T-helper 17 cell (primary cell): ENCODE data around the gene CNTROB. TPM values are rescaled to one million over a fixed set of nuclear protein-coding genes. Genes with fewer than 3 reads are reported as not detected.

ENCODE experiments used
- ATAC-seq: fragments of 150-1000 bp; cut with Tn5 transposase; 2 replicates; pipeline ENCODE4 v1.10.0; 2021; ENCODE audit warnings: mild to moderate bottlenecking, moderate library complexity
- DNase-seq, 3 donors: peaks; one replicate each; pipeline versions ENCODE4 v3.0.0 to v3.0.0-alpha.2; 2020 to 2021
- H3K9me3 ChIP-seq: one replicate; pipeline ENCODE4 v1.7.0; 2013; ENCODE audit warnings: low read length, mild to moderate bottlenecking; ENCODE audit not compliant: control insufficient read depth, poor library complexity, severe bottlenecking
- H3K27ac Mint-ChIP-seq: one replicate; pipeline ENCODE4 v1.8.0; 2022; ENCODE audit warnings: mild to moderate bottlenecking, moderate library complexity, mixed read lengths
- H3K27me3 Mint-ChIP-seq: one replicate; pipeline ENCODE4 v1.8.0; 2022; ENCODE audit warnings: mixed read lengths
- H3K36me3 Mint-ChIP-seq: one replicate; pipeline ENCODE4 v1.8.0; 2022; ENCODE audit warnings: low read depth, mixed read lengths
- H3K4me1 Mint-ChIP-seq: one replicate; pipeline ENCODE4 v1.8.0; 2022; ENCODE audit warnings: mild to moderate bottlenecking, mixed read lengths
- H3K4me3 Mint-ChIP-seq: one replicate; pipeline ENCODE4 v1.8.0; 2022; ENCODE audit warnings: mild to moderate bottlenecking, moderate library complexity, mixed read lengths
- total RNA-seq, 4 donors: library from RNA in 2 of 4; stranded (reverse) in 2 of 4; gene quantifications; one replicate each; pipeline ENCODE4 v1.2.3 and lab custom pipeline; 2022 to 2026

CNTROB gene
- total RNA-seq, 2 donors from 2014 or later = 24.3 to 27.9 TPM

GRCh38 chr17:7915179-7915610 lies 16.8 kb upstream of the CNTROB start:
- DNase-seq (no peak), ATAC-seq (no peak)
- no peaks in the 10 kb centered on the region for H3K9me3 ChIP-seq
- Mint-ChIP-seq H3K27ac (peak overlapping the region; percentile 56), H3K4me3 (peak overlapping the region; percentile 90), H3K4me1 (peaks cover 21% of the 10 kb centered on the region), H3K27me3 (no peaks in the 10 kb centered on the region), H3K36me3 (peaks cover 7% of the 10 kb centered on the region)

DNA sequence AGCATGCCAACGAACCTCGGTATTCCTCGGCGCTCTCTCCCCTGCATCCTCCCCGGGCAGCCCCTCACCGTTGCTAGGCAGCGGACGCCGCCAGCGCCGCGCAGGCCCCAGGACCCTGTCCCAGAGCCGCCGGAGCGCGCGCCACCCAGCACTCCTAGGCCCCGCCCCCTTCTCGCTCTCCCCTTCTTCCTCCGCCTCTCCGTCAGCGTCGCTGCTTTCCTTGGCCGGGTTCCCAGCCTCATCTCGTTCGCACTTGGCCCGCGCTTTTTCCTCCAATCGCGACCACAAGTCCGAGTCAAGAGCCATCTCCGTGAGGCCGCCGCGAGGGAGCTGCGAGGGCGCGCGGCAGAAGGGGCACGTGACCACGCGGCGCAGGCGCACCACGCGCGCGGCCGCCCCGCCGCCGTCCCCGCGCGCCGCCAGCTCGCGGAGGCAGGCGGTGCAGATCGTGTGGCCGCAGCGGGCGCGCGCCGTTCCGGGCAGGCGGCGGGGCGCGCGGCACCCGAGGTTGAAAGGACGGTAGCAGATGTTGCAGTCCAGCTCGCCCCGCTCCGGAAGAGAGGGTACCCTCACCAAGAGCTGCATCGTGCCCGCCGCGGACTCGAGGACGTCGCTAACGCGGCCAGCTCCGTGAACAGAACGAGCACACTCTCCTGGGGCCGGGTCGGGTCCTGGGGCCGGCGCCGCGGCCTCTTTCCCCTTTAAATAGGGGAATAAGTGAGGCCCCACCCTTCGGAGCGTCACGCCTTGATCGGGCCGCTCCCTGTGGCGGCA lies 16.2 kb upstream of the CNTROB start, which contains the start of gene RNF227:
RNF227 (minus strand) TSS at position 679 of the 774 bp plus-strand sequence; CDS start at position 585, 94 bp downstream.
- Mint-ChIP-seq H3K27ac (peak within 1 kb of the TSS; percentile 84), H3K4me3 (peak within 1 kb of the TSS; percentile 90), H3K27me3 (no peaks in the 10 kb centered on the region), H3K4me1 (peaks cover 23% of the 10 kb centered on the region), H3K36me3 (peaks cover 1% of the 10 kb centered on the region)
- DNase-seq (peak; percentile 71 to 79 (median 78)), ATAC-seq (peak; percentile 84)
- H3K9me3 ChIP-seq = no peaks in the 10 kb centered on the region

GRCh38 chr17:7916385-7916682 lies 15.7 kb upstream of the CNTROB start:
- no peaks in the 10 kb centered on the region for H3K36me3 Mint-ChIP-seq
- H3K4me3 Mint-ChIP-seq = peak overlapping the region; percentile 90
- no peaks in the 10 kb centered on the region for H3K27me3 Mint-ChIP-seq
- peaks cover 25% of the 10 kb centered on the region for H3K4me1 Mint-ChIP-seq
- H3K27ac Mint-ChIP-seq = peak overlapping the region; percentile 84
- no peaks in the 10 kb centered on the region for H3K9me3 ChIP-seq
- no peak for DNase-seq
- ATAC-seq = no peak

DNA sequence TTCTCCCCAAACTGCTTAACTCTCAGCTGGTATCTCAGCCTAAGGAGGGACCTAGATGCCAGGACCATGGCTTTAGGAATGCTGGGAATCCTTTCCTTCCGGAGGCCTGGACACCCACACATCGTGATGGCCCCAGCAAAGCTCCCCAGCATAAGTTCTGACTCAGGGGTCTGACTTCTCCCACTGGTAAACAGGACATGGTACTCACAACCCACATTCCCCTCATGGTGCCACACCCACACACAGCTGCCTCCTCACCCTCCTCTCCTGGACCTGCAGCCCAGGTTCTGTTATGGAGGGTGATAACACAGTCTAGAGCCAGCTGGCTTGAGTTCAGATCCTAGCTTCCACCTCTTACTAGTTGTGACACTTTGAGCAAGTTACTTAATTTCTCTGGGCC lies 15.2 kb upstream of the CNTROB start:
- no peak for DNase-seq
- peak overlapping the region; percentile 84 for H3K27ac Mint-ChIP-seq
- H3K4me1 Mint-ChIP-seq = peaks cover 28% of the 10 kb centered on the region
- ATAC-seq = no peak
- peak overlapping the region; percentile 90 for H3K4me3 Mint-ChIP-seq
- no peaks in the 10 kb centered on the region for H3K27me3 Mint-ChIP-seq
- H3K36me3 Mint-ChIP-seq = no peaks in the 10 kb centered on the region
- H3K9me3 ChIP-seq = no peaks in the 10 kb centered on the region

- Mint-ChIP-seq H3K27me3 (no peaks in the 10 kb centered on the region), H3K4me3 (peak overlapping the region; percentile 98), H3K27ac (peak overlapping the region; percentile 95), H3K4me1 (peaks cover 22% of the 10 kb centered on the region), H3K36me3 (no peaks in the 10 kb centered on the region)
- ATAC-seq = peak; percentile 62
- no peaks in the 10 kb centered on the region for H3K9me3 ChIP-seq
- no peak for DNase-seq
Measured at GRCh38 chr17:7922269-7922844, 9.6 kb upstream of the CNTROB start.

- peak overlapping the region; percentile 95 for H3K27ac Mint-ChIP-seq
- H3K27me3 Mint-ChIP-seq = no peaks in the 10 kb centered on the region
- no peaks in the 10 kb centered on the region for H3K9me3 ChIP-seq
- peaks cover 25% of the 10 kb centered on the region for H3K4me1 Mint-ChIP-seq
- H3K4me3 Mint-ChIP-seq = peak overlapping the region; percentile 98
- DNase-seq (peak; percentile 71 to 74 (median 73)), ATAC-seq (peak; percentile 97)
- H3K36me3 Mint-ChIP-seq = peaks cover 2% of the 10 kb centered on the region
Measured at GRCh38 chr17:7922845-7923628, 9.0 kb upstream of the CNTROB start.

- Mint-ChIP-seq H3K4me1 (peaks cover 32% of the 10 kb centered on the region), H3K27me3 (no peaks in the 10 kb centered on the region), H3K36me3 (peaks cover 6% of the 10 kb centered on the region), H3K27ac (peak overlapping the region; percentile 81), H3K4me3 (no peak overlapping the region)
- DNase-seq (no peak), ATAC-seq (no peak)
- no peaks in the 10 kb centered on the region for H3K9me3 ChIP-seq
Measured at GRCh38 chr17:7927596-7927995, 4.4 kb upstream of the CNTROB start.

DNA sequence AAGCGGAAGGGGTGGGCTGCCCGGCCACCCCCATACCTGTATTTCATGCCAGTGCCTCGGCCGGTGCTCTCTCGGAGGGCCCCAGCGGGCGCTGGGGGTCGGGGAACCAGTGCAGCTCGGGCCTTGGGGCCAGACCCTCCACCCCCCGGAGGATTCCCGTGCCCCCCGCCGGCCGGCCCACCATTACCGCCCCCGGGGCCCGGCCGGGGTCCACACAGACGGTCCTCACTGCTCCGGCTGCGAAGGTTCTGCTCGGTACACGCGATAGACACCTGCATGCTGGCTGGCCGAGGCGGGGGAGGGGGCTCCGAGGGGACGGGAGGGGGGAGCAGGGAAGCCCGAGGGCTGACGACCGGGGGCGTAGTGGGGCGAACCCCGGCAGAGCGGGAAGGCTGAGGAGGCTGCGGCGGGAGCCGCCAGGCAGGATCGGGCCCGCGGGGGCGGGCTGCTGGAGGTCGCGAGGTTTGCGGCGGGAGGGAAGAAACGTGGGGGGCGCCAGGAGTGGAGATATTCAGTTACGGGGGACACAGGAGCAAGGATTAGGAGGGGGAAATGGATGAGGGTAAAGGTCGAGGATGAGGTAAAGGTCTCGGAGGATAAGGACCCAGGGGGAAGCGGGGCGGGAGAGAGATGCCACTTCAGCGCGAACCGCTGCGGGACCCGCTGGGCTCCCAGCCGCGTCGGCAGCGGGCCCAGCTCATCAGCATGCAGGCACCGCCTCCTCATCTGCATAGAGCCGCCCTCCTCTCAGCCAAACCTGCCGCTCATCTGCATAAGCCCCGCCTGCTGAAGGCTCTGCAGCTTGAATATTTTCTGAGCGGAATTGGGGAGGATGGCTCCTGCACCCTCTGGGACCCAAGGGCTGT lies 2.6 kb upstream of the CNTROB start, which contains the start of gene KCNAB3:
KCNAB3 (minus strand) TSS at position 699 of the 866 bp plus-strand sequence; CDS start at position 278, 421 bp downstream.
- DNase-seq = peak; percentile 45 to 69 (median 54)
- Mint-ChIP-seq H3K36me3 (peaks cover 6% of the 10 kb centered on the region), H3K4me1 (peaks cover 40% of the 10 kb centered on the region), H3K27me3 (no peaks in the 10 kb centered on the region), H3K4me3 (peak within 1 kb of the TSS; percentile 100), H3K27ac (peak within 1 kb of the TSS; percentile 99)
- no peaks in the 10 kb centered on the region for H3K9me3 ChIP-seq
- ATAC-seq = peak; percentile 29

DNA sequence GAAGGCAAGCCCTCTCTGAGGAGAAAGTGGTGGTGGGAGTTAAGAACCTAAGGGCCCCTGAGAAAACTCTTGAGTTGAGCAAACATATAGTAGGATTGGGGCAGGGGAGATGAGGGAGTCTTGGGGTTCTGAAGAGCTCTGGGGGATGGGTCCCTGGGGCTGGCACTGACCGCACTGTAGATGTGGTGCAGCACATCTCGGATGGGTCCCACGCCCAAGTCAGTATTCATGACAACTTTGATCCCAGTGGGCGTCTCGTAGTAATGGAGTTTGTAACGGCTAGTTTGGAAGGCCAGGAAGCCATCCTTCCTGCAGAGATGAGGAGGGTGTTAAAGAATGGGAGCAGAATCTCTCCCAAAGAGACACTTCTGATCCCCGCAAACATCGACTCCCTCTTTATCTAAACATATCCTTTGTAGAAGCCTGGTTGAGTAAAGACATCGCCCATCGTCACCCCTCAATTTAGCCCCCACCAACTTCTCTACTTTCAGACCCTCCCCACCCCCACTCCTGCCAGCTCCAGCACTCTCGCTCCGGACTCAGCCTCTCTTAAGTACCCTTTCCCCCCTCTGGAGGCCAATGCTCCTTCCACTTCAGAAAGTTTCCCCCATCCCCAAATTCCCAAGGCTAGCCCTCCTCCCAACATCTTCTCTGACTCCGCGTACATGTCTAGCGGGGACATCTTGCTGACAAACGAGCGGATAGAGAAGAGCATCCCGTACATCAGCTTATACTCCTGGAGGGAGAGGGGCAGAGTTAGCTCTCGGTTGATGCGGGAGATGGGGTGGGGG lies 970 bp upstream of the CNTROB start:
- DNase-seq (no peak), ATAC-seq (no peak)
- Mint-ChIP-seq H3K27me3 (no peaks in the 10 kb centered on the region), H3K27ac (peak overlapping the region; percentile 99), H3K36me3 (peaks cover 6% of the 10 kb centered on the region), H3K4me1 (peaks cover 43% of the 10 kb centered on the region), H3K4me3 (peak overlapping the region; percentile 100)
- no peaks in the 10 kb centered on the region for H3K9me3 ChIP-seq

DNA sequence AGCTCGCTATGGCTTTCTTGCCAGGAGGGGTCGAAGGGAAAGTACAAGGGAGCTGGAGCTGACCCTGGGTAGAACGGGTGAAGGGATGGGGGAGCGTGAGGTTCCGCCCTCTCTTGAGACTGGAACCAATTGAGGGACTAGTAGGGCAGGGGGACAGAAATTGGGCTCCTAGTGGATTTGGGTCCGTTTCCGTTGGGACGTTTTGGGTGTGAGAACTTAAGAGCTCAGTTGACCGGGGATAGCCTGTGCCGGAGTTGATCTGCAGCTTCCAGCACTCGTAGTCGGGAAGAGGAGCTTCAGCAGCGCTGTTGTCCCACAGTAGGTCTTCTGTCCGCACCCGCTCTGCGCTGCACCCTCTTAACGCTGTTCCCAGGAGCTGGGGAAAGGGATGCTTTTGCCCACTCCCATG lies 481 bp downstream of the CNTROB start:
- H3K9me3 ChIP-seq = no peaks in the 10 kb centered on the region
- Mint-ChIP-seq H3K27ac (peak overlapping the region; percentile 99), H3K4me3 (peak overlapping the region; percentile 100), H3K36me3 (peaks cover 8% of the 10 kb centered on the region), H3K27me3 (no peaks in the 10 kb centered on the region), H3K4me1 (peaks cover 37% of the 10 kb centered on the region)
- ATAC-seq = peak; percentile 24
- peak in 1 of 3 donors; percentile 19 for DNase-seq

- Mint-ChIP-seq H3K36me3 (peaks cover 7% of the 10 kb centered on the region), H3K4me3 (peak overlapping the region; percentile 100), H3K27ac (peak overlapping the region; percentile 99), H3K4me1 (peaks cover 35% of the 10 kb centered on the region), H3K27me3 (no peaks in the 10 kb centered on the region)
- H3K9me3 ChIP-seq = no peaks in the 10 kb centered on the region
- ATAC-seq (no peak), DNase-seq (no peak)
Measured at GRCh38 chr17:7932949-7933348, 943 bp downstream of the CNTROB start.

DNA sequence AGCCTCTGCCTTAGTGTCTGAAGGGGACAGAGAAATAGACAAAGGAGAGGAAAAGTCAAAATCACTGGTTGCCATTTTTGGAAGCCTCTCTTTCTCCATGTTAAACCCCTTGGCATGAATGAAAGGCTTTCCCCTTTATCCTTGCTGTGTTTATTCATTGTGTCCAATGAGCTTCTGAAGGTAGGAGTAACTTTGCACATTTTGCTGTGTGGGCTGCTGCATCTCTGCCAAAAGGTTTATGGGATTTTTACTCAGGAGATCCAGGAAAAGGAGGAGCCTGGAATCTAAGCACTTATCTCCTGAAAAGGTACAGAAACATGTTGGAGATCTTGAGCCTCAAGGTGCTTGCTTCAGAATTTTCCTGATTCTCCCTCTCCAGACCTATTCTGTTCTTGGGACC lies 3.9 kb downstream of the CNTROB start:
- no peaks in the 10 kb centered on the region for H3K9me3 ChIP-seq
- ATAC-seq (no peak), DNase-seq (no peak)
- Mint-ChIP-seq H3K4me3 (no peak overlapping the region), H3K27me3 (no peaks in the 10 kb centered on the region), H3K27ac (no peak overlapping the region), H3K4me1 (peaks cover 35% of the 10 kb centered on the region), H3K36me3 (peaks cover 12% of the 10 kb centered on the region)
